Liver (tissue), 9 donors: ENCODE results near the gene BLOC1S1. TPM values are rescaled to one million over a fixed set of nuclear protein-coding genes. Genes with fewer than 3 reads are reported as not detected.

Experiments
- DNase-seq: peaks from one replicate; pipeline ENCODE4 v3.0.0-alpha.2; 2017; ENCODE audit warnings: low spot score
- H3K27ac ChIP-seq, 2 donors: one replicate each; pipeline ENCODE4 v1.7.0; 2013; ENCODE audit warnings: inconsistent platforms in 2 of 2, low read length in 2 of 2, control low read depth in 1 of 2, low read depth in 1 of 2, mild to moderate bottlenecking in 1 of 2
- H3K27me3 ChIP-seq, 4 donors: one replicate each; pipeline versions ENCODE4 v1.6.1 to v1.7.0; 2013; ENCODE audit warnings: low read length in 3 of 4, inconsistent platforms in 1 of 4, mild to moderate bottlenecking in 1 of 4, moderate library complexity in 1 of 4; ENCODE audit not compliant: control insufficient read depth in 4 of 4, insufficient read depth in 4 of 4
- H3K36me3 ChIP-seq, 4 donors: one replicate each; pipeline versions ENCODE4 v1.6.1 to v1.7.0; 2013; ENCODE audit warnings: low read length in 3 of 4, mild to moderate bottlenecking in 3 of 4, low read depth in 1 of 4, moderate library complexity in 1 of 4; ENCODE audit not compliant: control insufficient read depth in 4 of 4, insufficient read depth in 3 of 4
- H3K4me1 ChIP-seq, 4 donors: one replicate each; pipeline versions ENCODE4 v1.6.1 to v1.7.0; 2013; ENCODE audit warnings: low read length in 3 of 4, mild to moderate bottlenecking in 3 of 4, moderate library complexity in 1 of 4; ENCODE audit not compliant: control insufficient read depth in 4 of 4, insufficient read depth in 4 of 4
- H3K4me3 ChIP-seq, 3 donors: one replicate each; pipeline versions ENCODE4 v1.6.1 to v1.7.0; 2013; ENCODE audit warnings: low read length in 3 of 3, control low read depth in 1 of 3, low read depth in 1 of 3, mild to moderate bottlenecking in 1 of 3
- H3K9ac ChIP-seq, 2 donors: one replicate each; pipeline ENCODE4 v1.7.0; 2013; ENCODE audit warnings: low read length in 2 of 2, mild to moderate bottlenecking in 2 of 2, moderate library complexity in 2 of 2, control low read depth in 1 of 2, low read depth in 1 of 2
- H3K9me3 ChIP-seq, 4 donors: one replicate each; pipeline versions ENCODE4 v1.6.1 to v1.7.0; 2013; ENCODE audit warnings: low read length in 3 of 4; ENCODE audit not compliant: control insufficient read depth in 4 of 4
- EGR1 ChIP-seq, 2 donors: IDR thresholded peaks; 2 replicates each; pipeline ENCODE4 v1.6.1; 2016 to 2018; ENCODE audit warnings: antibody characterized with exemption in 2 of 2, low read depth in 2 of 2
- FOXA1 ChIP-seq: IDR thresholded peaks from 2 replicates; pipeline ENCODE4 v1.6.1; 2016; ENCODE audit warnings: antibody characterized with exemption
- FOXA2 ChIP-seq: IDR thresholded peaks from 2 replicates; pipeline ENCODE4 v1.6.1; 2016; ENCODE audit warnings: antibody characterized with exemption
- HNF4A ChIP-seq, 2 donors: conservative IDR thresholded peaks; 2 replicates each; pipeline ENCODE4 v1.6.1; 2016; ENCODE audit warnings: antibody characterized with exemption in 2 of 2, mild to moderate bottlenecking in 2 of 2
- HNF4G ChIP-seq: IDR thresholded peaks from 2 replicates; pipeline ENCODE4 v1.6.1; 2016; ENCODE audit warnings: antibody characterized with exemption
- JUND ChIP-seq, 2 donors: IDR thresholded peaks; 2 replicates each; pipeline ENCODE4 v1.6.1; 2016; ENCODE audit warnings: antibody characterized with exemption in 2 of 2
- NR2F2 ChIP-seq: IDR thresholded peaks from 2 replicates; pipeline ENCODE4 v1.6.1; 2016; ENCODE audit warnings: antibody characterized with exemption
- RAD21 ChIP-seq, 2 donors: IDR thresholded peaks; 2 replicates each; pipeline ENCODE4 v1.6.1; 2016; ENCODE audit warnings: antibody characterized with exemption in 2 of 2, mild to moderate bottlenecking in 2 of 2
- SP1 ChIP-seq: IDR thresholded peaks from 2 replicates; pipeline ENCODE4 v1.6.1; 2018; ENCODE audit warnings: antibody characterized with exemption, mild to moderate bottlenecking
- TAF1 ChIP-seq: conservative IDR thresholded peaks from 2 replicates; pipeline ENCODE4 v1.6.1; 2016; ENCODE audit warnings: antibody characterized with exemption, mild to moderate bottlenecking
- YY1 ChIP-seq: IDR thresholded peaks from 2 replicates; pipeline ENCODE4 v1.6.1; 2016; ENCODE audit warnings: antibody characterized with exemption, mild to moderate bottlenecking
- WGBS: extraction: QIAGEN DNeasy Blood & Tissue Kit; methylation state at CpG from one replicate; pipeline ENCODE4 v1.1.7; 2013; 5-methylcytosine and 5-hydroxymethylcytosine counted together
- polyA plus RNA-seq, 2 donors: library from polyadenylated mRNA; stranded (reverse) in 1 of 2; unstranded in 1 of 2; fragments of 200-250 nt in 1 of 2; fragments of >200 nt in 1 of 2; fragmentation: Nextera tagmentation in 1 of 2; extraction: Ambion mirVana in 1 of 2; gene quantifications; one replicate each; pipeline versions ENCODE4 v1.2.1 to v1.2.3, GENCODE V29; 2013 to 2015
- total RNA-seq, 2 donors: library from RNA; depleted of rRNA; stranded (reverse); fragments of >200 nt; gene quantifications; one replicate each; pipeline ENCODE4 v1.2.3, GENCODE V29; 2014
- TF ChIP-seq, protein P1 (sequence below): IDR thresholded peaks from 2 replicates; pipeline ENCODE4 v1.6.1; 2016; ENCODE audit warnings: antibody characterized with exemption
- TF ChIP-seq, protein P2 (sequence below): IDR thresholded peaks from 2 replicates; pipeline ENCODE4 v1.6.1; 2016; ENCODE audit warnings: antibody characterized with exemption, mild to moderate bottlenecking
- TF ChIP-seq, protein P3 (sequence below): fragments of 150-350 bp; IDR thresholded peaks from 2 replicates; pipeline ENCODE4 v1.5.1; 2017; ENCODE audit warnings: improper control_type of control experiment, low read depth, low read length; ENCODE audit not compliant: missing input control
- TF ChIP-seq, protein P4 (sequence below): IDR thresholded peaks from 2 replicates; pipeline ENCODE4 v1.6.1; 2016; ENCODE audit warnings: antibody characterized with exemption
- TF ChIP-seq, protein P5 (sequence below): IDR thresholded peaks from 2 replicates; pipeline ENCODE4 v1.6.1; 2016; ENCODE audit warnings: antibody characterized with exemption
- donor health status: healthy.
- donor health status: healthy.
- donor health status: healthy.
- donor health status: healthy.
- donor health status: healthy.

Gene BLOC1S1
- total and polyA plus RNA-seq, 4 donors = 43.7 to 150 (median 115) TPM

DNA sequence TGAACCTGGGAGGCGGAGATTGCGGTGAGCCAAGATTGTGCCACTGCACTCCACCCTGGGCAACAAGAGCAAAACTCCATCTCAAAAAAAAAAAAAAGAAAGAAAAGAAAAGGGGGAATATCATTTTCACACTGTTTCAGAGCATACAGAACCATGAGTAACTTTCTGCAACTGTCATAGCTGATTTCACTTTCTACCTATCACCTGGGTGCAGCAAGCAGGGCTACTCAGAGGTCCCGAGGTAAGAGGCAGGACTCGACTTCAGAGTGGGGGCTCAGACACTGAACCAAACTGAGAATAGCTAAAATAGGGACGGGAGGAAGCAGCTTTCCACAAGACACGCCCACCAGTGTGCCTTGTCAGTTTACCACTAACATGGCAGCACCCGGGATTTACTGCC, 49.3 kb upstream of the BLOC1S1 start:
- 85% methylated on average over 7 of the region's 7 CpGs for WGBS
- no peaks in the 10 kb centered on the region for H3K4me1 ChIP-seq
- H3K27me3 ChIP-seq = no peaks in the 10 kb centered on the region
- H3K9me3 ChIP-seq = no peaks in the 10 kb centered on the region
- no peak overlapping the region for H3K4me3 ChIP-seq
- no peak for DNase-seq
- H3K36me3 ChIP-seq = no peaks in the 10 kb centered on the region
- TF ChIP-seq FOXA1 (no peak), YY1 (no peak), FOXA2 (no peak), EGR1 (IDR thresholded peaks at IDR 0.05; ENCODE audit: low read depth in 2 of 2) (no peak), HNF4A (conservative IDR thresholded peaks at IDR 0.05) (no peak)
- TF ChIP-seq, protein P1, sequence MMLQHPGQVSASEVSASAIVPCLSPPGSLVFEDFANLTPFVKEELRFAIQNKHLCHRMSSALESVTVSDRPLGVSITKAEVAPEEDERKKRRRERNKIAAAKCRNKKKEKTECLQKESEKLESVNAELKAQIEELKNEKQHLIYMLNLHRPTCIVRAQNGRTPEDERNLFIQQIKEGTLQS = no peak
- TF ChIP-seq, protein P2, sequence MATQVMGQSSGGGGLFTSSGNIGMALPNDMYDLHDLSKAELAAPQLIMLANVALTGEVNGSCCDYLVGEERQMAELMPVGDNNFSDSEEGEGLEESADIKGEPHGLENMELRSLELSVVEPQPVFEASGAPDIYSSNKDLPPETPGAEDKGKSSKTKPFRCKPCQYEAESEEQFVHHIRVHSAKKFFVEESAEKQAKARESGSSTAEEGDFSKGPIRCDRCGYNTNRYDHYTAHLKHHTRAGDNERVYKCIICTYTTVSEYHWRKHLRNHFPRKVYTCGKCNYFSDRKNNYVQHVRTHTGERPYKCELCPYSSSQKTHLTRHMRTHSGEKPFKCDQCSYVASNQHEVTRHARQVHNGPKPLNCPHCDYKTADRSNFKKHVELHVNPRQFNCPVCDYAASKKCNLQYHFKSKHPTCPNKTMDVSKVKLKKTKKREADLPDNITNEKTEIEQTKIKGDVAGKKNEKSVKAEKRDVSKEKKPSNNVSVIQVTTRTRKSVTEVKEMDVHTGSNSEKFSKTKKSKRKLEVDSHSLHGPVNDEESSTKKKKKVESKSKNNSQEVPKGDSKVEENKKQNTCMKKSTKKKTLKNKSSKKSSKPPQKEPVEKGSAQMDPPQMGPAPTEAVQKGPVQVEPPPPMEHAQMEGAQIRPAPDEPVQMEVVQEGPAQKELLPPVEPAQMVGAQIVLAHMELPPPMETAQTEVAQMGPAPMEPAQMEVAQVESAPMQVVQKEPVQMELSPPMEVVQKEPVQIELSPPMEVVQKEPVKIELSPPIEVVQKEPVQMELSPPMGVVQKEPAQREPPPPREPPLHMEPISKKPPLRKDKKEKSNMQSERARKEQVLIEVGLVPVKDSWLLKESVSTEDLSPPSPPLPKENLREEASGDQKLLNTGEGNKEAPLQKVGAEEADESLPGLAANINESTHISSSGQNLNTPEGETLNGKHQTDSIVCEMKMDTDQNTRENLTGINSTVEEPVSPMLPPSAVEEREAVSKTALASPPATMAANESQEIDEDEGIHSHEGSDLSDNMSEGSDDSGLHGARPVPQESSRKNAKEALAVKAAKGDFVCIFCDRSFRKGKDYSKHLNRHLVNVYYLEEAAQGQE = no peak
- H3K9ac ChIP-seq = no peak overlapping the region
- no peak overlapping the region for H3K27ac ChIP-seq

DNA sequence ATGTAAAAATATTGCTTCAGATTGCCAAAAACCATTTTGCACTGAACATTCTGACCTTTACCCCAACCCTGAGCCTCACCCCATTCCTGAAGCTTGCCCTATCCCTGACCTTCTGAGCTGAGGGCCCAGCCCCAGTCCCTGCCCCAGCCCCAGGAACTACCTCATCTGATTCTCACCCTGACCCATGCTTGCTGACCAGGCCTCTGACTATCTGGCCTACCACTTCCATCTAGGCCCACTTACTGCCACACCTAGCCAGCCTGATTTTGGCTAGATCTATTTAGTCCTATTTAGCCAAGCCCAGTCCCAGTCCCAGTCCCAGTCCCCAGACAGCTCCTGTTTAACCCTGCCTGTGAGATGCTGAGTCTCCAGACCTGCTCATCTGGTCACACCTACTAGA, 45.6 kb upstream of the BLOC1S1 start:
- TF ChIP-seq JUND (IDR thresholded peaks at IDR 0.05) = no peak
- TF ChIP-seq HNF4G = no peak
- TF ChIP-seq YY1 = no peak
- TF ChIP-seq FOXA1 = no peak
- H3K9me3 ChIP-seq = no peaks in the 10 kb centered on the region
- no peaks in the 10 kb centered on the region for H3K27me3 ChIP-seq
- H3K36me3 ChIP-seq = no peaks in the 10 kb centered on the region
- H3K9ac ChIP-seq = no peak overlapping the region
- no peak for DNase-seq
- H3K4me1 ChIP-seq = no peaks in the 10 kb centered on the region
- H3K4me3 ChIP-seq = no peak overlapping the region
- H3K27ac ChIP-seq = no peak overlapping the region

DNA sequence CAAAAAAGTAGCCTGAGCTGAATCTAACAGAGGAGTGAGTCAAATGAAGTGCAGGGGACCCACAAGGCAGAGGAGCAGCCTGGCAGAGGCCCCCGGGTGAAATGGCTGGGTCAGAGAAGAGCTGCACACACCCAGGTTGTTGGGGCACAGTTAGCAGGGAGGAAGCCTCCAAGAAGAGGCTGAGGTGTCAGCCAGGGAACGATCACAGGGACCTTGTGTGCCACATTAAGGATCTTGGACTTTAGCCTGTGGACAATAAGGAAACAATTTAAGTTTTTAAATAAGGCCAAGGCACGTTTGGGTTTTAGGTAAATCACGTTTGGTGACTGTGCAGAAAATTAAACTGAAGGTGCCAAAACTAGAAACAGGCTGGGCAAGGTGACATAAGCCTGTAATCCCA, 44.1 kb upstream of the BLOC1S1 start:
- TF ChIP-seq RAD21 (IDR thresholded peaks at IDR 0.05) = no peak
- TF ChIP-seq, protein P3, sequence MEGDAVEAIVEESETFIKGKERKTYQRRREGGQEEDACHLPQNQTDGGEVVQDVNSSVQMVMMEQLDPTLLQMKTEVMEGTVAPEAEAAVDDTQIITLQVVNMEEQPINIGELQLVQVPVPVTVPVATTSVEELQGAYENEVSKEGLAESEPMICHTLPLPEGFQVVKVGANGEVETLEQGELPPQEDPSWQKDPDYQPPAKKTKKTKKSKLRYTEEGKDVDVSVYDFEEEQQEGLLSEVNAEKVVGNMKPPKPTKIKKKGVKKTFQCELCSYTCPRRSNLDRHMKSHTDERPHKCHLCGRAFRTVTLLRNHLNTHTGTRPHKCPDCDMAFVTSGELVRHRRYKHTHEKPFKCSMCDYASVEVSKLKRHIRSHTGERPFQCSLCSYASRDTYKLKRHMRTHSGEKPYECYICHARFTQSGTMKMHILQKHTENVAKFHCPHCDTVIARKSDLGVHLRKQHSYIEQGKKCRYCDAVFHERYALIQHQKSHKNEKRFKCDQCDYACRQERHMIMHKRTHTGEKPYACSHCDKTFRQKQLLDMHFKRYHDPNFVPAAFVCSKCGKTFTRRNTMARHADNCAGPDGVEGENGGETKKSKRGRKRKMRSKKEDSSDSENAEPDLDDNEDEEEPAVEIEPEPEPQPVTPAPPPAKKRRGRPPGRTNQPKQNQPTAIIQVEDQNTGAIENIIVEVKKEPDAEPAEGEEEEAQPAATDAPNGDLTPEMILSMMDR = no peak
- TF ChIP-seq FOXA1 = no peak
- TF ChIP-seq TAF1 = no peak
- no peak for TF ChIP-seq HNF4A (conservative IDR thresholded peaks at IDR 0.05)
- TF ChIP-seq EGR1 (IDR thresholded peaks at IDR 0.05; ENCODE audit: low read depth in 2 of 2) = no peak
- TF ChIP-seq, protein P4, sequence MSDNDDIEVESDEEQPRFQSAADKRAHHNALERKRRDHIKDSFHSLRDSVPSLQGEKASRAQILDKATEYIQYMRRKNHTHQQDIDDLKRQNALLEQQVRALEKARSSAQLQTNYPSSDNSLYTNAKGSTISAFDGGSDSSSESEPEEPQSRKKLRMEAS = no peak
- no peak for TF ChIP-seq JUND (IDR thresholded peaks at IDR 0.05)
- TF ChIP-seq SP1 = no peak
- TF ChIP-seq NR2F2 = no peak
- TF ChIP-seq, protein P2 = no peak
- TF ChIP-seq, protein P5, sequence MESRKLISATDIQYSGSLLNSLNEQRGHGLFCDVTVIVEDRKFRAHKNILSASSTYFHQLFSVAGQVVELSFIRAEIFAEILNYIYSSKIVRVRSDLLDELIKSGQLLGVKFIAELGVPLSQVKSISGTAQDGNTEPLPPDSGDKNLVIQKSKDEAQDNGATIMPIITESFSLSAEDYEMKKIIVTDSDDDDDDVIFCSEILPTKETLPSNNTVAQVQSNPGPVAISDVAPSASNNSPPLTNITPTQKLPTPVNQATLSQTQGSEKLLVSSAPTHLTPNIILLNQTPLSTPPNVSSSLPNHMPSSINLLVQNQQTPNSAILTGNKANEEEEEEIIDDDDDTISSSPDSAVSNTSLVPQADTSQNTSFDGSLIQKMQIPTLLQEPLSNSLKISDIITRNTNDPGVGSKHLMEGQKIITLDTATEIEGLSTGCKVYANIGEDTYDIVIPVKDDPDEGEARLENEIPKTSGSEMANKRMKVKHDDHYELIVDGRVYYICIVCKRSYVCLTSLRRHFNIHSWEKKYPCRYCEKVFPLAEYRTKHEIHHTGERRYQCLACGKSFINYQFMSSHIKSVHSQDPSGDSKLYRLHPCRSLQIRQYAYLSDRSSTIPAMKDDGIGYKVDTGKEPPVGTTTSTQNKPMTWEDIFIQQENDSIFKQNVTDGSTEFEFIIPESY = no peak
- TF ChIP-seq FOXA2 = no peak
- DNase-seq = no peak
- Histone ChIP-seq H3K9me3 (no peaks in the 10 kb centered on the region), H3K9ac (no peak overlapping the region), H3K36me3 (no peaks in the 10 kb centered on the region), H3K4me1 (peaks cover 0 to 5% (median 1%) of the 10 kb centered on the region in 4 donors), H3K4me3 (no peak overlapping the region), H3K27me3 (no peaks in the 10 kb centered on the region), H3K27ac (no peak overlapping the region)
- WGBS = 72% methylated on average over 4 of the region's 4 CpGs
